GM23338 (cell line): Measurements from ENCODE around the gene TPGS2. TPM values are rescaled to one million over a fixed set of nuclear protein-coding genes. Genes with fewer than 3 reads are reported as not detected.

Experiments used
- ATAC-seq: fragments of 200-7000 bp; cut with Tn5 transposase; 3 replicates; pipeline ENCODE4 v1.9.1; 2020
- DNase-seq: peaks from one replicate; pipeline ENCODE4 v3.0.0-alpha.2; 2015; ENCODE audit warnings: low spot score
- H2AFZ ChIP-seq: fragments of 200-600 bp; sonication (generic); 2 replicates; pipeline ENCODE4 v1.8.0; 2016; ENCODE audit warnings: antibody characterized with exemption, mild to moderate bottlenecking, moderate library complexity
- H3F3A ChIP-seq: fragments of 200-600 bp; sonication (generic); replicated peaks from 2 replicates; pipeline ENCODE4 v1.8.0; 2017; ENCODE audit warnings: antibody characterized with exemption, mixed run types, low read depth
- H3K27ac ChIP-seq: fragments of 200-600 bp; sonication (generic); 2 replicates; pipeline ENCODE4 v1.6.1; 2016; ENCODE audit warnings: low read depth
- H3K27me3 ChIP-seq: fragments of 200-600 bp; sonication (generic); 2 replicates; pipeline ENCODE4 v1.8.0; 2016; ENCODE audit warnings: mild to moderate bottlenecking, mixed run types, moderate library complexity; ENCODE audit not compliant: insufficient read depth
- H3K36me3 ChIP-seq: fragments of 200-600 bp; sonication (generic); 2 replicates; pipeline ENCODE4 v1.8.0; 2016; ENCODE audit warnings: mild to moderate bottlenecking; ENCODE audit not compliant: insufficient read depth
- H3K4me1 ChIP-seq: fragments of 200-600 bp; sonication (generic); 2 replicates; pipeline ENCODE4 v1.8.0; 2016; ENCODE audit warnings: mild to moderate bottlenecking, moderate library complexity; ENCODE audit not compliant: insufficient read depth
- H3K4me2 ChIP-seq: fragments of 200-600 bp; sonication (generic); 2 replicates; pipeline ENCODE4 v1.7.1; 2017; ENCODE audit warnings: mixed run types
- H3K4me3 ChIP-seq: fragments of 200-600 bp; sonication (generic); 2 replicates; pipeline ENCODE4 v1.6.1; 2016; ENCODE audit warnings: mixed run types
- H3K79me2 ChIP-seq: fragments of 200-600 bp; sonication (generic); replicated peaks from 2 replicates; pipeline ENCODE4 v1.8.0; 2017; ENCODE audit warnings: mild to moderate bottlenecking; ENCODE audit not compliant: insufficient read depth
- H3K9me2 ChIP-seq: fragments of 200-600 bp; sonication (generic); 2 replicates; pipeline ENCODE4 v1.8.0; 2017; ENCODE audit not compliant: insufficient read depth
- H4K20me1 ChIP-seq: fragments of 200-600 bp; sonication (generic); replicated peaks from 2 replicates; pipeline ENCODE4 v1.8.0; 2017; ENCODE audit warnings: mild to moderate bottlenecking; ENCODE audit not compliant: insufficient read depth
- H3K27ac Mint-ChIP-seq: 2 replicates; pipeline ENCODE4 v1.8.0; 2020; ENCODE audit warnings: inconsistent platforms, mild to moderate bottlenecking, moderate library complexity, mixed read lengths
- H3K27me3 Mint-ChIP-seq: 3 replicates; pipeline ENCODE4 v1.8.0; 2022; ENCODE audit warnings: low read depth, mild to moderate bottlenecking, moderate library complexity, mixed read lengths, inconsistent platforms; ENCODE audit not compliant: insufficient read depth, poor library complexity
- H3K36me3 Mint-ChIP-seq: 3 replicates; pipeline ENCODE4 v1.8.0; 2021; ENCODE audit warnings: low read depth, mild to moderate bottlenecking, inconsistent platforms, moderate library complexity, mixed read lengths
- H3K4me1 Mint-ChIP-seq: 3 replicates; pipeline ENCODE4 v1.8.0; 2020; ENCODE audit warnings: mild to moderate bottlenecking, inconsistent platforms, mixed read lengths
- H3K4me3 Mint-ChIP-seq: 3 replicates; pipeline ENCODE4 v1.8.0; 2021; ENCODE audit warnings: moderate library complexity, mild to moderate bottlenecking, inconsistent platforms, mixed read lengths
- H3K9me3 Mint-ChIP-seq: 3 replicates; pipeline ENCODE4 v1.8.0; 2020; ENCODE audit warnings: moderate library complexity, mild to moderate bottlenecking, inconsistent platforms, mixed read lengths
- CTCF ChIP-seq, 2 experiments: fragments of 200-600 bp in 1 of 2; sonication (generic) in 1 of 2; conservative IDR thresholded peaks; 2 replicates each; pipeline versions ENCODE4 v1.5.1 to v1.6.1; 2016 to 2017; ENCODE audit warnings: antibody characterized with exemption in 2 of 2, low read depth in 2 of 2, mild to moderate bottlenecking in 2 of 2, moderate library complexity in 1 of 2
- ZNF114 ChIP-seq: fragments of 250-450 bp; sonication (Bioruptor Pico); IDR thresholded peaks from 2 replicates; pipeline ENCODE4 v1.5.0; 2020; ENCODE audit warnings: mild to moderate bottlenecking, moderate library complexity
- ZNF331 ChIP-seq: fragments of 250-450 bp; sonication (Bioruptor Pico); IDR thresholded peaks from 2 replicates; pipeline ENCODE4 v1.5.0; 2020; ENCODE audit warnings: low read depth, mild to moderate bottlenecking, moderate library complexity
- ZNF462 ChIP-seq: fragments of 250-450 bp; sonication (Bioruptor Pico); IDR thresholded peaks from 2 replicates; pipeline ENCODE4 v1.5.0; 2020; ENCODE audit warnings: mild to moderate bottlenecking, moderate library complexity
- polyA plus RNA-seq: library from polyadenylated mRNA; unstranded; fragments of >200 nt; fragmentation: Nextera tagmentation; extraction: Ambion mirVana; gene quantifications from 2 replicates; pipeline ENCODE4 v1.2.1, GENCODE V29; 2016
- total RNA-seq: library from RNA; depleted of rRNA; stranded (reverse); fragments of >200 nt; shearing (Covaris generic); gene quantifications from 2 replicates; pipeline ENCODE4 v1.2.3, GENCODE V29; 2014

The TPGS2 gene
- total and polyA plus RNA-seq, 2 experiments from 2014 or later: 136 to 167 TPM

- Histone ChIP-seq H3K36me3 (peaks cover 10% of the 10 kb centered on the region), H3K4me2 (no peak overlapping the region), H3K27me3 (no peaks in the 10 kb centered on the region), H3K4me3 (no peak overlapping the region), H3K4me1 (no peaks in the 10 kb centered on the region), H2AFZ (no peak overlapping the region), H3K79me2 (no peaks in the 10 kb centered on the region), H3F3A (no peaks in the 10 kb centered on the region), H3K9me2 (no peaks in the 10 kb centered on the region), H4K20me1 (peaks cover 14% of the 10 kb centered on the region), H3K27ac (peak overlapping the region; percentile 56; the same call in 1 of the 2 replicates)
- peak; percentile 85 for DNase-seq
- peak; percentile 98 for ATAC-seq
- H3K4me1 Mint-ChIP-seq: no peaks in the 10 kb centered on the region; the same call in 2 of the 3 replicates
- H3K9me3 Mint-ChIP-seq: no peaks in the 10 kb centered on the region
- TF ChIP-seq ZNF462 (CRISPR knock-in tag): 0 out of 2 replicates have a peak, but pooled peaks have one; percentile 23
- no peak for TF ChIP-seq ZNF331
- no peak for TF ChIP-seq ZNF114 (CRISPR knock-in tag)
- peak; percentile 84 to 90 for TF ChIP-seq CTCF (conservative IDR thresholded peaks at IDR 0.05; ENCODE audit: low read depth in 2 of 2)
- no peak overlapping the region for H3K27ac Mint-ChIP-seq
- H3K27me3 Mint-ChIP-seq: peaks cover 1% of the 10 kb centered on the region
- no peak overlapping the region for H3K4me3 Mint-ChIP-seq
- peaks cover 45% of the 10 kb centered on the region for H3K36me3 Mint-ChIP-seq
These were observed 19.0 kb downstream of the TPGS2 start for GRCh38 chr18:36809590-36810381.
